GM18909 (cell line): ENCODE data around the gene RHOU.

ENCODE experiments used
- ATAC-seq: cut with Tn5 transposase; IDR thresholded peaks from one replicate; pipeline ENCODE4 v1.9.1; 2021; ENCODE audit warnings: mild to moderate bottlenecking; ENCODE audit not compliant: unreplicated experiment, poor library complexity

Gene RHOU

DNA sequence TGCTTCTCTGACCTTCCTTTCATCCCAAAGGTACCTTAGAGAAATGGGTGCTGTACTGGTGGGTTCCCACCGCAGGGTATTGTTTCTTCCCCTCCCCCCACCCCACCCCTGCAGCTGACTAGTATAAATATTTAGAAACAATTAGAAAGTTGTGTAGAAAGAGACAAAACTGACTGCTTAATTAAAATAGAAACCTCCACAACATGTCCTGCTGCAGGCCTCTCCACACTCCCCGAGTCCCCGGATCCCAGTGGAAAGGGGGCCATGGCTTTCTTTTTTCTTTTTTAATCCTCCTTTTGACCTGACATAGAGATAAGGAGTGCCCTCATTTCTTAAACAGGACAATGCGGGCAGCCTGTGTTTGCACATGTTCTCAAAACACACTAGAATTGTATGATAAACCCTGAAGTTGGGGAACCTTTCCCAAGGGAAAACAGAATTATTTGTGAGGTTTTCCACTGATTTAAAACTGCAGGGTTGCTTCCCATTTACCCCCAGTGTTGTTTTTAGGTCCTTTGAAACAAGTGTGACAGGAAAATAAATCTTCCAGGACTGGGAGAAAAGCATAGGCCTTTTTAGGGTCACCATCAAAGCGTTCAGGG, 1.7 kb downstream of the RHOU start:
- no peak for ATAC-seq

DNA sequence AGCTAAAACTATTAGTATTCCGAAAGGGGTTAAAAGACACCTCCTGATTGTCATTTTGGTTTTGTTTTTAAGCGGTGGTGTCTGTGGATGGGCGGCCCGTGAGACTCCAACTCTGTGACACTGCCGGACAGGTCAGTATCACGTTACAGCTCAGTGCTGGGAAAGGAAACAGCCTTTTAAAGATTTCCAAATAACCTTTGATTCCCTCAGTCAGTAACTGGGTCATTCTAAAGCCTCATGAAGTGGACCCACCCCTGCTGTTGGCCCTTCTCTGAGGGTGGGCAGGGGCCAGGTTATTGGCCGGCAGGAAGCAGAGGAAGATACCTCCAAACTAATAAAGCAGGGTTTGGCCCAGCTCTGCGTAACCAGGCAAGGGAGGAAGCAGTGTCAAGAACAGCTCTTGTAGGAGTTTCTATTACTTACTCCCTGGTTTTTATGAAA, 2.3 kb downstream of the RHOU start:
- no peak for ATAC-seq

DNA sequence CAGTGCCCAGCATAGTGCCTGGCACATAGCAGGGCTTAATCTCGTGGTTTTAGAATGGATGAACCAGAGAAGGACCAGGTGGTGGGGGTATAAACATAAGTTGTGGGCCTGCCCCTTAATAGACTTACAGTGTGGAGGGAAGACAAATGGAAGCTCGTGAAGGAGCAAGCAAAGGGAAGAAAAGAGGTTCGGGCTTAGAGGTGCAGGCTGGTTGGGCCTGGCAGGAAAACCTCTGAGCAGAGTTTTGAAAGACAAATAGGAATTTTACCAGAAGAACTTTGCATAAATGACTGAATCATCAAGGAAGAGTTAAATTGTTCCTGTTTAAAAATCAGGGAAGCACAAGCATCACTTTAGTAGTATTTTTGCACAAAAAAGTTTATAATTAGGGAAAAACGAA, 4.5 kb downstream of the RHOU start:
- no peak for ATAC-seq

DNA sequence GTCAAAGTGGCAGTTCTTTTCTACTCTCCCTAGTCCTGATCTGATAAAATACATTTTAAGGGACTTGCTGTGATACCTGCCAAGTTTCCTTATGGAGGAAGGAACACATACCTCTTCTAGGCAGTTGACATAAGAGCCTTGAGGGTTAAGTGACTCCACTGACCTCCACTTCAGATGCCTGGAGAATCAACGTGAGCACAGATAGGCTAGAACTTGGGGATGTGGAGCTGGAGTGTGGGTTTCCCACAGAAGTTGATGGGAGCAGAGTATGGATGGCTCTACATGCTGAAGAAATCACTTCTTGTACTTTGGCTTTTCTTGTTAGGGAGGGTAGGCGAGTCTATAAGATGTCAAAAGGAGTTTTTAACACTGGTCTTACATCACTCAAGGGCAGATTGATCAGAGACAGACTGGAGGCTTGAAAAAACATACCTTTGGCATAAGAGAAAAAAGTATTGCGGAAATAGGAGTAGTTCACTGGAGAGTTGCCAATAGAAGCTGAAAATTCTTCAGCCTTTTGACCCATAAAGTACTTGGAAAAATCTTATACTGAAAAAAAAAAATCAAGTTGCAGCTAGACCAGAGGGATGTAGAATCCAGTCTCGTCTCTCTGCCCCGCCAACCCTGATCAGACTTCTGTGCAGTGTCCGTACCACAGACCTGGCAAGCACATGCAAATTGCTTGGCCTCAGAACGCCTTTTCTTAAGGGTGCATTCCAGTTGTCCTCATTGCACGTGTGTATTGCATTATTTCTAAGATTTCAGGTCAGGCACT, 5.5 kb downstream of the RHOU start:
- no peak for ATAC-seq

DNA sequence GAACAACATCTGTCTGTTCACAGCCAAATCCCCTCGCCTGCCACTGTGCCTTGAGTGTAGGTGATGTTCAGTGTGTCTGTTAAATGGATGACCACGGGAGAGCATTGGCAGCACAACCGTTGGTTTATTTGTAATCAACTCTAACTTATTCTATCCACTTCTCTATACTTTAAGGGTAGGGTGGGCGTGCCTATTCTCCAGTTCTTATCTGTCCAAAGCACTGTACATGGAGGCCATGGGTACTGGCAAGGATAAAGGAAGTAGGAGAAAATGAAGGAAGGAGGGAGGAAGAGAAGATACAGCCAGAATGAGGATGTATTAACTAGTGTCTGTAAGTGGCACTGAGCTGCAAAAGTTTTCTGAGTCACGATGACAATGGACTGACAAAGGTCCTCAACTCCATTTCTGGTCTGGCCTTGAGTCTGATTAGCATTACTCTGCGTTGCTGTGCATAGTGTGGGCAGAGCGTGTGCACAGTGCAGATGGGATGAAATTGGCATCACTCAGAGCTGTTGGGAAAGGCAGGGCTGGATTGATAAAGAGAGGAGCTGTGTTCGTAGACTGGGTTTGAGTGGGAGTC, 7.1 kb downstream of the RHOU start:
- ATAC-seq: no peak

DNA sequence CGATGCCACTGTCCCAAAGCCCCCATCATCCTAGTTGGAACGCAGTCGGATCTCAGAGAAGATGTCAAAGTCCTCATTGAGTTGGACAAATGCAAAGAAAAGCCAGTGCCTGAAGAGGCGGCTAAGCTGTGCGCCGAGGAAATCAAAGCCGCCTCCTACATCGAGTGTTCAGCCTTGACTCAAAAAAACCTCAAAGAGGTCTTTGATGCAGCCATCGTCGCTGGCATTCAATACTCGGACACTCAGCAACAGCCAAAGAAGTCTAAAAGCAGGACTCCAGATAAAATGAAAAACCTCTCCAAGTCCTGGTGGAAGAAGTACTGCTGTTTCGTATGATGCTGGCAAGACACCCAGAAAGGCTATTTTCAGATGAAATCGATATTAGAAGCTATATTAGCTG, 8.1 kb downstream of the RHOU start:
- ATAC-seq: no peak

DNA sequence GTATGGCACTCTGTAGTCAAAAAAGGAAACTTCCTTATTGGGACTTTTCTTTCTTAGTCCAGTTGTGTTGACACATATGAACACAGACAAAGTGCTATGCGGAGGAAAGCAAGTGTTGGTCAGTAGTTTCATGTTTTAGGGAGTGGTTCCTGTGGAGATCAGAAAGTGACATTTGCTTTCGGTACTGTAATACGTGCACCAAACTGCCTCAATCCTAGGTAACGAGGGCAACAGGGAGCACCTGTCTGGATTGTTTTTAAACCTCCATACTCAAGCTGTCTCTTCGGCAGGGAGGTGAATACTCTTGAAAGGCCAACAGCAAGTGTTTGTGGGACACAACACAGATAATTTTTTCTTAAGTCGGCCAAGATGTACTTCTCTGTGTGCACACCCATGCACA, 9.1 kb downstream of the RHOU start:
- no peak for ATAC-seq

DNA sequence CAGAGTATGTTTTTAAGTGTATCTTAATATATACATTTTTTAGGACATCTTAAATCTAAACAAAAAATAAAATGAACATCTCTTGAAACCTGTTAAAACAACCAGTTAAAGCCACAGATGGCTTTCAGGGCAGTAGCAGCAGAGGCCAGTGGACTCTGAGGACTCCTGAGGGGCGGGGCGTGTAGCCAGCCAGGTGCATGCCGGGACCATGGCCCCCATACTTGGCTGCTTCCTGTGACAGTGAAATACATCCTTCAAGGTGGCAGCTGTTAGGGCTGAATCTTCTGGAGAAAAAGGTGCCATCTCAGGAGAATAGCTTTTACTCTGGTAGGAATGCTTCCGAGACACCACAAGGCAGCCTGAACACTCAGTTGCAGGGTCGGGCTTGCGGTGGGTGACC, 9.6 kb downstream of the RHOU start:
- no peak for ATAC-seq

DNA sequence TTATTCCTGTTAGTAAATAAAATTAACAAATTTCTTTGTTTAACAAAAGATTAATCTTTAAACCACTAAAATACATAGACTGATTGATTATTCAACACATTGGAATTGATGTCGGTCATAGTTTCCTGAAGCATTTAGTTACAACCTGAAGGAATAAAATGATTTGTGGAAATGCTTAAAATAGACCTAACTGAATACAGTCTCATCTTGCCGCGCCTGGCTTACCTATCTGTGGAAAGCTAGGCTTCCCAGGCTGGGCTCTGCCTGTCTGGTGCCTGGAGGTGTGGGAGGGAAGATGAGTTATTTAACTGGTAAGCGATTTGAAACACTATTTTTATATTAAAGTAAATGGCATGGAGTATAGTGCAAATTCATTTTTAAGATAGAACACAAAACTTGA, 10.2 kb downstream of the RHOU start:
- ATAC-seq: no peak

DNA sequence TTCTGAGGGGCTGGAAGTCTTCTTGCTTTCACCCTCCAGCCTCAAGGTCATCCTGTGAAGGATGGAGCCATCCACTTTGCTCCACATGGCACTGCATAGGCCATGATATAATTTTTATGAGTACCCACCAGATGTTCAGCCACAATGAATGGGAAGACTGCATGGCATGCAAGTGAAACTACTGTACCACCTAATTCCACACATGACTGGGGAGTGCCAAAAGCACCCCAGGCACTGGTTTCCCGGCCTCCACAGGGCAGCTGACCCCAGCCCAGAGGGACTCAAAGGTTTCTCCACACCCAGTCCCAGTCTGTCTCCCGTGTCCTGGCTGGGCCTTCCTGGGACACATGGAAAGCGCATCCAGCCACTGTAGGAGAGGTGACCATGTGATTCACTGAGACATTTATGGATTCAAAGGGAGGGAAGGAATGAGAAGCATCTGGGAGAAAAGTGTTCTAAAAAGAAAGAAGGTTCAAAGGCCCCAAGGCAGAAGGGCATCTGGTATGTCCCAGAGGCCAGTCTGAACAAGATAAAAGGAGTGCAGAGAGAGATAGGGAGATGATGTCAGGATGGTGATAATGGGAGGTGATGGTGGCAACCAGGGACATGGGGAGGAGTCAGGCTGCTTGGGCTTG, 12.1 kb downstream of the RHOU start:
- no peak for ATAC-seq

DNA sequence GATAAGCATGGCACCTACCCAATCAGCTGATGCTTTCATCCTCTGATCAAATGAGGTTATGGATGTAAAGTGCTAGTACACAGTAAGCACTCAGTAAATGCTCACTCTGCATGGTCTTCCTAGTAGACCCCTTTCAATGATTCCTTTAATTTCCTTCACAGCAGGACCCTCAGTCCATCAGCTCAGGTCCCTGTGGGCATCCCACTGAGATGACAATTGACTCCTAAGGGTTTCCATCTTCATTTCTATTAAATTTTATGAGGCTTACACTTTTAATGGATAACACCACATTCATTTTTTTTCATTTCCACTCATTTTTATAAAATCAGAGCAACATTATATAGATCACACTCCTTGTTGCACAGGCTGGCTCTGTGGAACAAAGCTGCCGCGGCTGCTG, 12.8 kb downstream of the RHOU start:
- ATAC-seq: no peak

DNA sequence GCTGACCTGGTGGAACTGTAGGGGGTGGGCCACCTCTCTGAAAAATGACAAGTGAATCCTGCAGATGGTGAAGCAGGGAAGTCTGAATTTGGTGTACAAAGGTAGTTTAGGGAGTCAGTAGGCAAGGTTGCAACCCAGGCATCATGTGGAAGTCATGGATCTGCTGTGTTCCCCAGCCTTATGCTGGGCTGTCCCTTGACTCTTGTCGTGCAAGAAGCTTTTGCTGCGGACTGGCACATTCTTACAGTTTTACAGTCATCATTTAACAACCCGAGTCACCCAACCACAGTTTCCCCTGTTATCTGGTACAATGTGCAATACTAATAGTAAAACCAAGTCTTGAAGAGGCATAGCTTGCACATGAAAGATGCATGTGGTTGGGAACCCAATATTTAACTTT, 13.2 kb downstream of the RHOU start:
- no peak for ATAC-seq

DNA sequence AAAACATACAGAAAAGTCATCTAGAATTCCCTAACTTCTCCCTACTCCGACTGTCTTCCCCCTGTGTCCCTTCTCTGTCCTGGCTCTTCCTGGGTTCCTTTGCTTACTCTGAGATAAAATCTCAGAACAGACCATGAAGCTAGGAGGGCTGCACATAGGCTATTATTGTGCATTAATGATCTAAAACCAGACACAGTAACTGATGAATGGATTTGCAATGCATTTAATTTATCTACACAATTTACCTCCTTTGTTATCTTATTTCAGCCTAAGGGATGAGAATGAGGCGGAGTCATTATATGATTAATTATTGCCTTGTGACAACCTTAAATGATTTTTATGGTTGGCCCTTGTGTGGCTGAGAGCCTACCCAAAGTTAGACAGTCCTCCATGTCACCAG, 14.5 kb downstream of the RHOU start:
- no peak for ATAC-seq

DNA sequence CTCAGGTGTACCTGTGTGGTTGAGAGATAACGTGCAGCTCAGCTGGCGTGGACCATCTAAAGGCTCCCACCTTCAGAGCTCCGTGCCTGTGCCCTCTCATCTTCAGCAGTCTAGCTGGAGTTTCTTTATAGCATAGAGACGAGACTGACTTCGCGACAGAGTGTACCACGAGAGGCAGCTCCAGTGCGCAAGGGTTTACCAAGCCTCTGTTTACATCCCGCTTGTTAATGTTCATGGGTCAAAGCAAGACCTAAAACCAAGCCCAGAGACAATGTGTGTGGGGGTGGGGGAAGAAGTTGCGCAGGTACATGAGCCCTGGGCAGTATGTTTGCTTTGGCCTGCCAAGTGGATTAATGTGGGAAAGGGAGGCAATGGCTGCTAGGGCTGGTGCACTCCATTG, 15.6 kb downstream of the RHOU start:
- ATAC-seq: no peak

DNA sequence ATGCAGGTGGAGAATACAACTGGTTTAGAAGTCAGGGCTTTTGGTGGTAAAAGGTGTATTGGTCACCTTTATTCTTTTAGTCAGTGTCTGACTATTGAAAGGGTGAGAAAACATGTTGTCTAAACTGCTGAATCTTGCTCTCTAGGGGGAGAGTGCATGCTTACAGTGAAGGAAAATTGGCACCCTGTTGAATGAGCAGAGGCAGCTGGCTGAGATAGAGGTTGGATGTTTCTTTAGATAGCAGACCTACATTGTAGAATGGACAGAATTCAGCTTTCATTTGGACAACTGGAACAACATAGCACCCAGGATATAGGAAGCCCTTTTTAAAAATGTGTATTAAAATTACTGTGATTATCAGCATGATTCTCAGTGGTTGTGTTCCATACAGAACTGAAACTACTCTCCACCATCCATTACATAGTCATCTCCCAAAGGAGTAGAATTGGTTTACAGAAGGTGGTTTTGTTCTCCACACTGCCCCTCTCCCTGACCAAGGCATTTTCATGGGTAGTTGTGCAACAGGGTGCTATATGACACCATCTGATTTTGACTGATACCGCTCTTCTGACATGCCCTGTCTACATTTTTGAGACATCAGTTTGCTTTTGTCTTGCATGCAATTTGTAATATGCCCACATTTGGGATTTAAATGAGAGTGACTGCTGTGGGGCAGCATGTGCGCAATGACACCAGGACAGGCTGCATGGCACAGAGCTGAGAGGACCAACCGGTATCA, 16.2 kb downstream of the RHOU start:
- peak; percentile 55 for ATAC-seq

DNA sequence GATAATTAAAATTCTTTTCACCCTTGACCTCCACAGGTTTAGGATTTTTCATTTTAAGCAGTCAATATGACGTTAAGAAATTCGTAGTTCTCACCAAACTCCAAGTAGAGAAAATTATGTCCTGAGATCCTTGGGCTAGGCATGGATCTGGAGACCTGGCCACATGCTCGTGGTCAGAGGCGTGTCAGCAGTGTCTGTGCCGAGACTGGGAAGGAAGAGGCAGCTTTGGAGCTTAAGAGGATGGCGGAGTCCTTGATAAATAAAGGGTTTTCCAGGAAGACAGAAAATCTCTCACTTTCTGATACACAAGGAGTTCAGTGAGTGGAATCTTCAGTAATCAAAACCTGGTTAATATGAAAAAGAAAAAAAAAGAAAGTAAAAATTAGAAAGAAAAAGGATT, 17.0 kb downstream of the RHOU start:
- ATAC-seq: no peak

DNA sequence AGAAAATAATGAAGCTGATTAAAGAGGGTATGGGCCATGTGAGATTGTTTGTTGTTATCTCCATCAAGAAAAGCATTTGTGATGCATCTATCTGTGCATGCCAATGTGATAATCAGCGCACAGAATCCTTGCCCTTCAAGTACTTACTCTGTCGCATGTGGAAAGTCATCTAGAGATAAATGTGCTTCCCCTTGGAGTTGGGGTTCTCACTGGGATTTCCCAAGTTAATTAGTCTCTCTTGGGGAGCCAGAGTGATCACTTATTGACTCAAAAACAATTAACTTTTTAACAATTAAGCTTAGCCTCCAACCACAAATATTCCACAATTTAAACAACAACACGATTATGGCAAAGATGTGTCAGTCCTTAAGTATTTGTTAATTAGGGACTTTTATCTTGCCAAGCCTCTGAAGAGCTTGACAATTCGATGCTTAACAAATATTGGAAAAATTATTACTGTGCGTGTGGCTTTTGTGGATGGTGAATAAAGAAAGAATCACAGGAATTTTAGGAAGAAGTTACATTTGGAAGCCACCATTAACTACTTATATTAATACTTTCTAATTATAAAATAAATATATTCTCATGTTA, 17.5 kb downstream of the RHOU start:
- ATAC-seq: no peak

DNA sequence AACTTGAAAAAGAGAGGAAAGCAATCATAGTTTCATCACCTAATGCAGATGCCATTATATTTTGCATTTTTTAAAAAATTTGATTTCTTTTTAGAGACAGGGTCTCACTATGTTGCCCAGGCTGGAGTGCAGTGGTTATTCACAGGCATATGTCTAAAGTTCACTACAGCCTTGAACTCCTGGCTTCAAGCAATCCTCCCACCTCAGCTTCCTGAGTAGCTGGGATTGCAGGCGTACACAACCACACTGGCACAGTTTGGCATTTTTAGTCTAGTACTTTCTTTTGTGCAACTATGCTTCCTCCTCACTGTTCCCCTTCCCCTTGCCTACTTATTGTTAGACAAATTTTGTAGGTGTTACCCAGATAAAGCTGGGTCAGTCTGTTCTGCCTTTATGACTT, 18.0 kb downstream of the RHOU start:
- no peak for ATAC-seq

DNA sequence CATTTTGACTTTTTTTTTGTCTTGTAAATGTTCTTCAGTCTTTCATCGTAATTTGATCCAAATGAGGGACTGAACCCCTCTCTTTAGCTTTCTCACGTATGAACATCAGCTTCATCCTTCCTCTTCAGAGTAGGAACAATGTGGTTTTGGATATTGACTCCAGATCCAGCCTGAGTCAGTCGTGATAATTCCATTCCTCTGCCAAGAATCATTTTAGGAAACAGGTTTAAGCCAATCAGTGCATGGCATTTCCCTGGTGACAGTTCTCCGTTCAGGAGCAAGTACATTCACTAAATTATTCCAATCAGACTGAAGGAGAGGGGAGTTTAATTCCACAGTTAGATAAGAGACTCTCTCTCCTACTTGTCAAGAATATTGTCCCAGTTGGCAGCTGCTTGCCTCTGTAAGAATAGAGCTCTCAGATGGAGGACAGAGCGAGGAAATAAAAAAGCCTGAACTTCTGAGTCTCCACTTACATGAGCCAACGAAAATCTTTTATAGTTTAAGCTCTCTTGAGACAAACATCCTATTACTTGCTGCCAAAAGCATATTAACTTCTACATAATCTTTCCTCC, 18.6 kb downstream of the RHOU start:
- ATAC-seq: no peak

DNA sequence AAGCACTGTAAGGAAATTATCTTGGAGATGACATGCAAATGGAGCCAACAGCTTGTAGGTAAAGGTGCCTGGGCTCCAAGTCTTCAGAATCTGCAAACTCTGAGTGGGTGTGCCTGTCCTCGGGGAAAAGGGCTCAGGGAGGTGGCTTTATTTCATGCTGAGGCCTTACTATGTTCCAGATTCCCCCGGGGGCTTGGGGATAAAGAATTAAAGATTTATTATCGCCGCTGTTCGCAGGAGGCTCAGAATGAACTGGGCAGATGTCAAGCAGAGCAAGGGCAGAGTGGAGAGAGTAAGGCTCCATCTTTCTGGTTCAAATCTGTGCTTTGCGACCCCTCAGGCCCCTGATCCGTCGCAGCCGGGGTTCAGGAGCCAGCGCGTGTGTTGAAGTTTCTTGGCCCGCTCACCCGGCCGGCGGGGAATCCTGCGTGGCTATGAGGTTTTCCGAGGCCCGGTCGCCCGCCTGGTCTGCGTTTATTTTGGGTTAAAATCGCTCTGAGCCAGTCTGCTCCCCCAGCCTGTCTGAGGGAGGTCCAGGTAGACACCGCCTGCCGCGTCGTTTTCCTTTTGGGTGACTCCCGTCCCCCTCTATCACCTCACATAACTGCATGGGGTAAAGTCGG, 19.5 kb downstream of the RHOU start:
- ATAC-seq: no peak
